PC-3 (cell line): ENCODE measurements around the gene TMEM178A.

Source experiments
- EZH2phosphoT487 ChIP-seq: fragments of 300-600 bp; sonication (generic); IDR thresholded peaks from 2 replicates; pipeline ENCODE4 v1.6.1; 2018; ENCODE audit warnings: mild to moderate bottlenecking, antibody characterized with exemption, low read length, borderline replicate concordance
- TF ChIP-seq, protein P1 (sequence below): fragments of 300-600 bp; sonication (generic); conservative IDR thresholded peaks from 2 replicates; pipeline ENCODE4 v1.5.1; 2017; ENCODE audit warnings: antibody characterized with exemption, low read depth, mild to moderate bottlenecking, low read length

- TF ChIP-seq, protein P1, sequence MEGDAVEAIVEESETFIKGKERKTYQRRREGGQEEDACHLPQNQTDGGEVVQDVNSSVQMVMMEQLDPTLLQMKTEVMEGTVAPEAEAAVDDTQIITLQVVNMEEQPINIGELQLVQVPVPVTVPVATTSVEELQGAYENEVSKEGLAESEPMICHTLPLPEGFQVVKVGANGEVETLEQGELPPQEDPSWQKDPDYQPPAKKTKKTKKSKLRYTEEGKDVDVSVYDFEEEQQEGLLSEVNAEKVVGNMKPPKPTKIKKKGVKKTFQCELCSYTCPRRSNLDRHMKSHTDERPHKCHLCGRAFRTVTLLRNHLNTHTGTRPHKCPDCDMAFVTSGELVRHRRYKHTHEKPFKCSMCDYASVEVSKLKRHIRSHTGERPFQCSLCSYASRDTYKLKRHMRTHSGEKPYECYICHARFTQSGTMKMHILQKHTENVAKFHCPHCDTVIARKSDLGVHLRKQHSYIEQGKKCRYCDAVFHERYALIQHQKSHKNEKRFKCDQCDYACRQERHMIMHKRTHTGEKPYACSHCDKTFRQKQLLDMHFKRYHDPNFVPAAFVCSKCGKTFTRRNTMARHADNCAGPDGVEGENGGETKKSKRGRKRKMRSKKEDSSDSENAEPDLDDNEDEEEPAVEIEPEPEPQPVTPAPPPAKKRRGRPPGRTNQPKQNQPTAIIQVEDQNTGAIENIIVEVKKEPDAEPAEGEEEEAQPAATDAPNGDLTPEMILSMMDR = no peak
- TF ChIP-seq EZH2phosphoT487 = no peak
Observed at GRCh38 chr2:39676342-39676741, 10.6 kb downstream of the TMEM178A start.
